GM18870 (cell line): Measurements from ENCODE around the gene LSP1.
A peak's percentile ranks its signal among the peaks of the same experiment; 100 is the strongest.

Source experiments
- ATAC-seq: cut with Tn5 transposase; IDR thresholded peaks from one replicate; pipeline ENCODE4 v1.9.1; 2021; ENCODE audit warnings: moderate library complexity; ENCODE audit not compliant: unreplicated experiment

Gene LSP1

DNA sequence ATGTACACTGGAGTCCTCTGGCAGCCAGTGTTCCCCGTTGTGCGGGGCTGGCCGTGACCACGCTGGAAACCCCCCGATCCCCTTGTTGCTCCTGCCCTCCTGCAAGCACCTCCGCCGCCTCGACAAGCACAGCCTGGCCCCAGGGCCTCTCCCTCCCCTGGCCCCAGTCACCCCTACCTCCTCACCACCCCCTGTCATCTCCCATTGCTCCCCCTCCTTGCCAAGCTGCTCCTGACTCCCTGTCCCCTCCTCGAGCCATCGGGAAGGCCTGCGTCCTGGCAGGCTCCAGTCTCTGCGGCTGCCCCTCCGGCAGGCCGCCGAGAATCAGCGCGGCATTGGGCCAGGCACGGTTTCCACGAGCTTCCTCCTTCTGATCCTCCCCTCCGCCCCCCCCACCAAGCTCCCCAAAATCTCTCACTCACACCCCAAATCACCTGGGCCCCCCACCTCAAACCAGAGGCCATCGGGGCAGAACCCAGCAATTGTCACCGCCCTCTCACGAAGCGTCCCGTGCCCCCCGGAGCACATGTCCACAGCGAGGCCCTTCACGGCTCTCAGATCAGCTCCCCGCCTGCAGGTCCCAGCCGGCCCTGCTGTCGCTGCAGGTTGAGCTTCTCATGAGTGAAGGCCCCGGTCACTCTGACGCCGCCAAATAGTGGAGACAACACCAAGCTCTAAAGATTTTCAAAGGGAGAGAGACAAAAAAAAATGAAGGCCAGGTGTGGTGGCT, 5.7 kb upstream of the LSP1 start:
- no peak for ATAC-seq

DNA sequence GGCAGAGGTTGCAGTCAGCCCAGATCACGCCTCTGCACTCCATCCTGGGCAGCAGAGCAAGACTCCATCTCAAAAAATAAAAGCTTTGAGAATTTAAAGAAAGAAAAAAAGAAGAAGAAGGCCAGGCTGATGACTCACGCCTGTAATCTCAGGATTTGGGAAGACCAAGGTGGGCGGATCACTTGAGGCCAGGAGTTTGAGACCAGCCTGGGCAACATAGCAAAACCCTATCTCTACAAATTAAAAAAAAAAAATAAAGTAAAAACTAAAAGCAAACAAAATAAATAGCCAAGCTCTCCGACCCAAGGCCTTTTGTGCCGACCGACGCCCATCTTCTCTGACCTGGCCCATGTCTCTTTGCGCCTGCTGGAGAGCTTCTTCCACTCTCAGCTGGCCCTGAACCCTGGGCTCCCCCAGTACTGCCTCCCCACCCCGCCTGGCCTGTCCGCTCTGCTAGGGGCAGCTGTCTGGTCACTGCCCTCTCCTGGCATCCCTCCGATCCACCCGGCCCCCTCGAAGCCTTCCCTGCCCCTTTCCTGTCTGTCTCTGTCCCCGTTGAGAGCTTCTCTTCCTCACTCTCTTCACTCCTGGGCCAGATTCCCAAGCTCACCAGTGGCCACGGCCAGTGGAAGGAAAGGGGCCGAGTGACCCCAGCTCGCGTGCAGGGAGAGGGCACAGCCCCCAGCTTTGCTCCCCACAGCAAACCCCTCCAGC, 4.8 kb upstream of the LSP1 start:
- no peak for ATAC-seq

DNA sequence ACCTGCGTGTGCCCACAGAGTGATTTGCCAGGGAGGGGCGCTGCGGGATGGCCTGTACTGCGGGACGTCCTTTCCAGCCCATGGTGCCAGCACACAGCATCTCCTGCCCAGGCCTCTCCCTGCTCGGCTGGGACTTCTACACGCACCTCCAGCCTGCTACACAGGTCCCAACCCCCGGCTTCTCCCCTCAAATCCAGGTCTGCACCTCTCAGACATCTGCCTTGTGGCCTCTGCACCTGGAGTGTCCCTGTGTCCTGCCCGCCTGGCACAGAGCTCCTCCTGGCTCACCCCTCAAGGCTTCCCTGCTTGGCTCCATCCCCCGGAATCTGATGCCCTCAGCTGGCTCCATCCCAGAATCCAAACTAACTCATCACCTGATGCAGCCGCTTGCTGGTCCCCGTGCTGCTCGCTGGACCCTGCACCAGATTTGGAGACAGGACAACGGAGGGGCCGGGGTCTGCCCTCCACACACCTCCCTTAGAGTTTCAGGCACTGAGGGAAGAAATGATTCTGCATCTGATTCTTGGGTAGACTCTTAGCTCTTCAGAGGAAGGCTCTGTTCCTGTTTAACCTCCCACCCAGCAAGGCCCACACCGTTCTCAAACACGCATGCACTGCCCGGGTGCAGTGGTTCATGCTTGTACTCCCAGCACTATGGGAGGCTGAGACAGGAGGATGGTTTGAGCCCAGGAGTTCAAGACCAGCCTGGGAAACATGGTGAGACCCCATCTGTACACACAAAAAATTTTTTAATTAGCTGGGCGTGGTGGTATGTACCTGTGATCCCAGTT, 4.0 kb upstream of the LSP1 start:
- no peak for ATAC-seq

DNA sequence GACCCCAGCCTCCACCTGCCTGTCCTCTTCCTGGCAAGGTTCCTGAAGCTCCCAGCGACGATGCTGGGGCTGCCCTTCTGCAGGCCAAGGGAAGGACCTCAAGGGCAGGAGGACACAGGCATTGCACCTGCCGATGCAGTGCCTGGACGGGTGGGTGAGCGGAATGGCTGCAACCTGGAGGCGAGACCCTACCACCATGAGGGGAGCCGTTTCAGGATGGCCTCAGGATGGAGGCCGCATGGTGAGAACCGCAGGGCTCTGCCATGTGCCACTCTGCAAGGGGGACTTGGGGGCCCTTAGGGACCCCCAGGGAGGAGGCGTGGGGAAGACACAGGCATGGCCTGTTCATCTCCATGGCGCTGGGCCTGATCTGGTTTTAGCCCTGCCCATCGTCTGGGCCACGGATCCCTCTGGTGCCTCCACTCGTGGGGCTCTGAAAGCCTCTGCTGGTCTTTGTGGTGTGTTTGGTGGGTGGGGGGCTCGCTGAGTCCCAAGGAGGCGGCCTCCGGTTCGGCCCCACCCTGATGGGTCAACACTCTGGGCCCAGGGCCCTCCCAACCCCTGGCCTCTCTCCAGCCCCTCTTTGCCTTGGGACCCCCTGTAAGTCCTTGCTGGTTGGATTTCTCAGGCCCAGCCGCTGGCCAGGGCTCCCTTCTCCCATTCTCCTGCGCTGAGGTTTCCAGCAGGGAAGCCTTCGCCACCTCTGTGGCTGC, 1.3 kb upstream of the LSP1 start:
- no peak for ATAC-seq

DNA sequence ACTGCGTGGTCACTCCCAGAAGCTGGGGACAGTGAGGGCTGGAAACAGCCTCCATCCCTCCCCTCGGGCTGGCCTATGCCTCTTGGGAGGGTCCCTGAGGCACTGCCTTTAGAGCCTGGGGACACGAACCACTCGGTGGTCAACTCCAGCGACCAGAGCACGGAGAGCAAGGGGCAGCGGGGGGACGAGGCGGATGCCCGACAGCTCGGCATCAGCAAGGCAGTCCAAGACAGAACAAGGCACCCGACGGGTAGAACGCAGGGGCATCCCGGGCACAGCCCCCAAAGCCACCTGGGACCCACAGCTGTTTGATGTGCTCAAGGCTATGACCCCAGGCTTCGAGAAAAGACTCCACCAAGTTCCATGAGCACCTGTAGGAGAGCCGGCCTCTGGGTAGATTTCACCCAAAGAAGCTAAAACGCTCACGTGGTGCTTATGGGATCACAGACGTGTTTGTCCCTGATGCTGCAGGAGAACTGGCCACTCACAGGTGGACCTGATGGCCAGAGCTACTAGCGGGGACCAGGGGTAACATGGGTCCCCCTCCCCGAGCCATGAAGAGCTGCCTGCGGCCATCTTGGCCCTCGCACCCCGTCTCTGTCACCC, 510 bp upstream of the LSP1 start:
- no peak for ATAC-seq

DNA sequence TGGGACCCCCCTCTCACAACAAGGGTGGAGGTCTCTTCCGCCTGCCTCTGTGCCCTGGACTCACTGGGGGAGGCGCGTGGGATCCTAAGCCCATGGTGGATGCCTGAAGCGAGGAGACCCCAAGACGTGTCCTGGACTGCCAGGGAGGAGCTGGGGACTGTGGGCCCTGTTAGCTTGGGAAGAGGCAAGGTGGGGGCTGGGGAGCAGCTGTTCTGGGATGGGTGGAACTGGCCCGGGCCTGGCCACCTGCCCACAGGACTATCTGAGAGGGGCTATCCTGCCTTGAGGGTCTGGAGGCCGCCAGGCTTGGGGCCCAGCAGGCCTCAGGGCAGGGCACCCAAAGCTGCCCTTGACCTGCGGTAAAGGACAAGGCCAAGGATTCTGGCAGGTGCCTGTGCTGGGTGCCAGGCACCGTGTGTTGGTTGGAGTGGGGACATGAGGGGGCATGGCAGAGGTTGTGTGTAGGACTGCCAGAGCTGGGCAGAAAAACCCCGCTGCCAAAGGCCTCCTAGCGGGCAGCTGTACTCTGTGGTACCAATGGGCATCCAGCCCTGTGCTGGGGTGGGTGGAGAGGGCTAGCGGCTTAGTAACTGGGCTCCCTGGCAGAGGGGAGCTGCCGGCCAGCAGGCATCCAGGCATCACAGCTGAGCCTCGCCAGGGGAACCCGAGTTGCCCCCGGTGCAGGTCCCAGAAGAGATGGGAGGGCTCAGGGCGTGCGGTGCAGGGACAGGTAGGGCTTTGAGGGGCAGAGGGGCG, 670 bp downstream of the LSP1 start:
- ATAC-seq: no peak

DNA sequence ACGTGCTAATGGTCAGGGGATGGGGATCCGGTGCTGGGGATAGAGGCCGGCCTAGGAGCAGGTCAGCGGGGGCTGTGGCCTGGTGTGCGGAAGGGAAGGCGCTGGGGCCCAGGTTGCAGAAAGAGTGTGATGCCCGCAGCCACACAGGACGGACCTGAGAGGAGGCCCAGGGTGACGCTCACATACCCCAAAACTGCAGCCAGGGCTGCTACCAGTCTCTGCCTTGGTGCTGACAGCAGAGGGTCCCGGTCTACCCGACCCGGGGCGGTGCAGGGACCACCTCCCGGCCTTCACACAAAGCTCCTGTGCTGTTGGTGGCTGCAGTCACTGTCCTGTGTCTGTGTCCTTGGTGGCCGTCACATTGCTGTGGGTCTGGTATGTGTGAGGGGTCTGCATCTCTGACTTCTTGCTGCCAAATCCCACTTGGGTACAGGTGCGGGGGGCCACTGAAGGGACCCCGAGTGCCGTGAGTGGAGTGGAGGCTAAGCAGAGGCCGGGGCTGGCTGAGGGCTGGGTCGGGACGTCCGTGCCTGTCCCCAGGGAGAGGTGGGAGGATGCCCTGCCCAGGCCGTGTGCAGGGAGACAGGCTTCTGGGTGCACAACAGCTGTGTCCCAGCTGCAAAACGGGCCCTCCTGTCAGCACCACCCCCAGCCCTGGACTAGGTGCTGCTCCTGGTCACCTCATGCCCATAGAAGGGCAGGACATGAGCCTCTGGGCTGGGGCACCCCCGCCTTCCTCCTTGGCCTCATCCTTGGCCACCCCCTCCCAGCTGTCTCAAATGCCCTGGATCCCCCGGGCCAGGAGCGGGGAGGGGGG, 1.5 kb downstream of the LSP1 start:
- ATAC-seq: peak; percentile 8

DNA sequence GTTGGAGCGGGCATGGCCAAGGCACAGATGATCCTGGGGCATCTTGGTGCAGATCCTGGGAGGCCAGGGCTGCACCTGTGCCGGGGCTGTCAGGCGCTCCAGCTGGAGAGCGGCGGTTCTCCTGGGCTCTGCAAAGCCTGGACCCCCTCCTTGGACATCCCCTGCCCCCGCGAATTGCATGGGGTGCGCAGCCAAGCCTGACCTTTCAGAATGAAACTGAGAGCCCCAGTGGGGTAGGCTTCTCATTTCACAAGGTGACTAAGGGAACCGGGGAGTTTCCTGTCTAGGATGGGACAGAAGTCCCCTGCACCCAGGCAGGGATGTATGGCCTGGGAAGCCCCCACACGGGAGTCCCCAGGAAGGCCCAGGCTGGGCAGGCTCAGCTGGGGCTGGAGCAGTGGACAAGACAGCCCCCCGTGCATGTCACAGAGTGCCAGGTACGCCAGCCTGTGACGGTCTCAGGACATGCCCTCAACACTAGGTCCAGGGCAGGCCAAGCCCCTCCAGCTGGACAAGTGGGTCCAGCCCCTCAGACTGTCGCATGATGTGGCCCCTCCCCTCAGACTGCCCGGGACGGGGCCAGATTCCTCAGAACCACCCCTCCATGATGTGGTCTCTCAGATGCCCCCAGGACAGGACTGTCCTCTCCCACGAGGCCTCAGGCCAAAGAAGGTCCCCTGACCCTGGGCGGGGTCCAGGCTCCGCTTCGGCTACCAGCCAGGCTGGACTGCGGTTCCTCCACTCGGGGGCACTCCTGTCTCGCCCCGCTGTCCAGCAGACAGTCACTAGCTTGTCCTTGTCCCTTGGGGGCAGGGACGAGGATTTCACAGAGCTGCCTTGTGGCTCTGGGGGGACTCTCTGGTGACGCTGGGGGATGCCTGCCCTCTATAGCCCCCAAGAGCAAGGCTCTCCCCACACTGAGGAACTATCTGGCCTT, 2.3 kb downstream of the LSP1 start:
- ATAC-seq: peak; percentile 25

DNA sequence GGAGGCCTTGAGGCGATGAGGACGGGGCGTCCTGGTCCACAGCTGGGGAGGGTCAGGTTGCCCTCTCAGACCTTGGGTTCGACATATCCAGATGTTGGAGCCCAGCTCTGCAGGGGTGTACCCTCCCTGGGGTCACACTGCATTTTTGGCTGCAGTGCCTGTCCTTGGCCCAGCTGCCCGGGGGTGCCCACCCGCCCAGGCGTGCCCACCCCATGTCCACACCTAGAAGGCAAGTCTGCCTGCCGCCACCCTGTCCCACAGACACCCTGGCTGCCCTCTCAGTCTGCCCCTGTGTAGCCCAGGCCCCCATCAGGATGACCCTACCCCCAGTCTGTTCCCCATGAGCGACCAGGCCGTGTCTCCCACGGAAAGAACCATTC, 3.0 kb downstream of the LSP1 start:
- ATAC-seq: no peak

DNA sequence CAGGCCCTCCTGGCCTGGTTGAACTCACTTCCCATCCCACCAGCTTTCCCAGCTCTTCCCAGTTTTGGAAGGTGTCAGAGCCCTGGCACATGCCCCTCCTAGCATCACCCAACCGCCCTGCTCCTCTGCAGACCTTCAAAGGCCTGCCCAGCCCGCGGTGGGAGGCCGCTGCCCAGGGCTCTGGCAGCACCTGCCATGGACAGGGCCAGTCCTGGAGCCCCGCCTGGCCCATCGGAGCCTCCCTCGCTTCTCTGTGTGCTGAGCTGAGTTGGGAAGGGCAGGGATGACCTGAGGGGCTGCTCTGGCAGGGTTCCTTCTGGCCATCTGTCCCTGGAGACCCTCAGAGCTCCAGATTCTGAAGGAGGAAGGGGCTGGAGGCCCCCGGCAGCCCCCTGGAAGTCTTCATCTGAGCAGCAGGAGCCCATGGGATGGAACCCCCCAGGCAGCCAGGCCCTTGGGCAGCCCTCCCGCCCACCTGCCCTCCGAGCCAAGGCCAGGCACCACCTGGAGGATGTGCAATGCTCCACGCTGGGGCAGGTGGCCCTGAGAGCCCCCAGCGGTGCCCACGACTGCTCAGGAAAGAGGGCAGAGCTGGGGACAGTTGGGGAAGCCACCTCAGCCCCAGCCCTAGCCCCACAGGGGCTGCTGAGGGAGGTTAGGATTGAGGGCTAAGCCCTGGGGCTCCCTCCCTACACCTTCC, 3.6 kb downstream of the LSP1 start:
- ATAC-seq: no peak

DNA sequence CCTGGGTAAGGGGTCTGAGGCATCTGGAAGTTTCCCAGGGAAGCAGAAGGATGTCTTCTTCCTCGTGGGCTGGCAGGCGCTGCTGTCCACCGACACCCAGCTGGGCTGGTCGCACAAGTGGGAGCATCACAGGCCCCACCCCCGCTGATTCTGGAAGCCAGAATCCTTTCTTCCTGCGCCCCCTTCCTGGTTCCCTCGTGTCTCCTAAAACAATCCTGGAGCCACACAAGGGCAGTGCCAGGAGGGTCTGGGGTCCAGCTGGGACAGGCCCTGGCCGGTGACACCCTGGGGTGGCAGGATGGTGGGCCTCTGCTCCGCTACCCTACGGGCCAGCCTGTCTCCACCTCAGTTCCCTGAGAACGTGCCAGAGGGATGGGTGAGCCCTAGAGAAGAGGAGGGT, 4.2 kb downstream of the LSP1 start:
- no peak for ATAC-seq

DNA sequence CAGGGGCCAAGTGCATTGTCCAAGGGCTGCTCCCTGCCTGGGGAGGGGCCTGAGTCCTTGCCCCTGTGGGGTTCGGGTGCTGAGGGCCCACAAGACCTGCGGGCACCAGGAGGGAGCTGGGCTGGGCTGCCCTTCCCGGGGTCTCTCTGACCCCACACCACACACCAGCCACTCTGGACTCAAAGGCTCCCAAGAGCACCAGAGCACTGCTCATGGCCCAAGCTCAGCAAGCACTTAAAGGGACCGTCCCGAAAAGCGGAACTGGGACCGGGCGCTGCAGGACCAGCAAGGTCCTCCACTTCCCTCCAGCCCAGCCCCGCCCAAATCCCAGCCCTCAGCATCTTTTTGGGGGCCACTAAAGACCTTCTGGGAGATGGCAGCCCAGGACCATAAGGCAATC, 5.3 kb downstream of the LSP1 start:
- no peak for ATAC-seq

DNA sequence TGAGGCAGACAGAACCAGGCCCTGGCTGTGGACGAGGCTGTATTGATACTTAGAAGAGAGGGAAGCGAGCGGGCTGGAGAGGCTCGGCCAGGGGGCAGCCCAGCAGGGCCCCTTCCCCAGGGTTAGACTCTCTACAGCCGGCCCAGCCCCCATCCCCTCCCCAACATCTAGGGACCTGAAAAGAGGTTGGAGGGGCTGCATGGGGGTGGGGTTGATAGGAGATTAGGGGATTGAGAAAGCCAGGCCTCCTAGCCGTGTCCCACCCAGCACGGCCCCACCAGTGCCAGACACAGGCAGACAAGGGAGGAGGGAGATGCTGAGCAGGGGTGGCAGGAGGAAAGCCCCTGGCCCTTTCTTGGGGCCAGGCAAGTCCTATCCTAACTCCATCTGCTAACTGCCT, 5.7 kb downstream of the LSP1 start:
- no peak for ATAC-seq

DNA sequence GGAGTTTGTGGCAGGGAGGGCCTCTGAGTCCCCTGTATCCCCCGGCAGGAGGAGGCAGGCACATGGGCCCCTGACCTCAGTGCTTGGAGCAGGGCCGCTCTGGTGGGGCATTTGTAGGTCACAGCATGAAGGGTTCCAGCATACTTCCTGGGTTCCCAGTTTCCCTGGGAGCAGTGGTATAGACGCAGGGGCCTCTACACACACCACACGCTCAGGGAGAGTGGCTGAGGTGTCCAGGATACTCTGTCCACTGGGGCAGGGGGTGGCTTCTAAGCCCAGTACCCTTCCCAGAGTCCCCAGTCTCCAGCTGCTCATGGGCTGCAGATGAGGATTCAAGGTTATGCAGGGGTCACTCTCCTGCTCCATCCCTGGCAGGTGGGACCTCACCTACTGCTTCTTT, 6.1 kb downstream of the LSP1 start:
- ATAC-seq: no peak

DNA sequence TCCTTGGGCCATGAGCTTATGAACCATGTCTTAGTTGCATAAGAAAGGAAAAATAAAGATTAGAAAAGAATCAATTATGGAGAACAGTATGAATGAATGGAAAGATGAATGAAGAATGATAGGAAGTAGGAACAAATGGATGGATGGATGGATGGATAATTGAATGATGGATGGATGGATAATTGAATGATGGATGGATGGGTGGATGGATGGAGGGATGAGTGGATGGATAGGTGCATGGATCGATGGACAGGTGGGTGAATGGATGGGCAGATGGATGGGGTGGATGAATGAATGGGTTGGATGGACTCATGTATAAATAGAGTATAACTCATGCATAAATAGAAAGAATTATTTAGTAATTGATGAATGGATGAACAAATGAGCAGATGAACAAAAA, 7.2 kb downstream of the LSP1 start:
- no peak for ATAC-seq

DNA sequence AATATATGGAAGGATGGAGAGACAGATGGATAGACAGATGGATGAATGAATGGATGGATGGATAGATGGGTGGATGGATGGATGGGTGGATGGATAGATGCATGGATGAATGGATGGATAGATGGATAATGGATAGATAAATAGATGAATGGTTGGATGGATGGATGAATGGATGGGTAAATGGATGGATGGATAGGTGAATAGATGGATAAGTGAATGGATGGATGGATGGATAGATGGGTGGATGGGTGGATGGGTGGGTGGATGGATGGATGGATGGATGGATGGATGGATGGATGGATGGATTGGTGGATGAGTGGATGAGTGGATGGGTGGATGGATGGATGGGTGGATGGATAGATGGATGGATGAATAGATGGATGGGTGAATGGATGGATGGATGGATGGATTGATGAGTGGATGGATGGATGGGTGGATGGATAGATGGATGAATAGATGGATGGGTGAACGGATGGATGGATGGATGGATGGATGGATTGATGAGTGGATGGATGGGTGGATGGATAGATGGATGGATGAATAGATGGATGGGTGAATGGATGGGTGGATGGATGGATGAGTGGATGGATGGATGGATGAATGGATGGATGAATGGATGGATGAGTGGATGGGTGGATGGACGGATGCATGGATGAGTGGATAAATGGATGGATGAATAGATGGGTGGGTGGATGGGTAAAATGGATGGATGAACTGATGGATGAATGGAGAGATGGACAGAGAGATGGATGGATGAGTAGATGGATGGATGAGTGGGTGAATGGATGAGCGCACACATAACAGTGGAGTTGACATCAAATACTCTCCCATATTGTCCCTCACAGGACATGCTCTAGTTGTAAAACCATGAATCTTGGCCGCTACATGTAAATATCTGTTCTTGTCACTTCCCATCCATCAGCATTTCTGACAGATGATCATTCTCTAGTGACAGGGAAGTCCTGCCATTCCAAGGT, 8.8 kb downstream of the LSP1 start:
- no peak for ATAC-seq
